ENCODE results near the gene PCNX3.
A peak's percentile ranks its signal among the peaks of the same experiment; 100 is the strongest.
"Not testable (repeated sequence)": the region's sequence is repeated elsewhere in the genome, so short reads cannot be mapped to it uniquely, and the experiment has no call there.

PCNX3 gene

DNA sequence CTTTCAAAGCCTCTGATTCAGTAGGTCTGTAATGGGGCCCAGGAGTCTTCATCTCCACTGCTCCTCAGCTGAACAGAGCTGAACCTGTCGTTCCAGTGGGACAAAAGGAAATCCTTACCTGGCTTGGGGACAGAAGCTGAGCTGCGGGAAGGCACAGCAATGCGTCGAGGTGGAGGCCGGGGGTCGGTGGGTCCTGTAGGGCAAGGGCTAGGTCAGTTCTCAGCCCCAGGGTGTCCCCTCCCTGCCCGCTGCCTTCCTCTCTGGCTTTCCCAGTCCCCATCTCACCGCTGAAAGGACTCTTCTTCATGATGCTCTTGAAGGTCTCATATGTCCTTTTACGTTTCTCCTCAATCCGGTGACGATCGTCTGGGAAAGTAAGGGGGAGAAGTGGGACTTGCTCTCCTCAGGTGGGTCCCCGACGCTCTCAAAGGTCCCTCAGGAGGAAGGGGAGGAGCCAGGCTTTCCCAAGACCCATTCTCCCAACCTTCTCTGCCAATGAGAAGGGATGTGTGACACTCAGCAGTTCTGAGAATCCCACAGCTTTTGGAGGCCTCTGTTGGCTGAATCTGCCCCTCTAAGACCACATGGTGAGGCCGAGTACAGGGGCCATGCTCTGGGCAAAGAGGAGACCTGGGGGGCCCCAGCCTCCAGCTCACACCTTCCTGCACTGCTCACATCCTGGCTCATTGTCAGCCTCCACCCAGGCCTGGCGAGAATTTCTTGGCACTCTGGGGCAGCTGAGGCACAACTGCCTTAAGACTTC, 40.2 kb downstream of the PCNX3 start:
- Histone ChIP-seq H3K27ac (ENCODE audit: insufficient read depth, low read depth, low read length, poor library complexity, severe bottlenecking) (no peak overlapping the region), H3K27me3 (ENCODE audit: control insufficient read depth, insufficient read depth, low read length, poor library complexity, severe bottlenecking) (no peaks in the 10 kb centered on the region), H3K4me1 (ENCODE audit: control insufficient read depth, insufficient read depth, low read length) (peaks cover 15% of the 10 kb centered on the region), H3K4me3 (ENCODE audit: insufficient read depth, low read depth, low read length) (no peak overlapping the region), H3K9me3 (ENCODE audit: control insufficient read depth, low read length) (no peaks in the 10 kb centered on the region), H3K36me3 (ENCODE audit: control insufficient read depth, insufficient read depth, low read length) (peaks cover 40% of the 10 kb centered on the region)
- 94 to 96% methylated on average over 16 of the region's 16 CpGs for WGBS, 2 experiments

DNA sequence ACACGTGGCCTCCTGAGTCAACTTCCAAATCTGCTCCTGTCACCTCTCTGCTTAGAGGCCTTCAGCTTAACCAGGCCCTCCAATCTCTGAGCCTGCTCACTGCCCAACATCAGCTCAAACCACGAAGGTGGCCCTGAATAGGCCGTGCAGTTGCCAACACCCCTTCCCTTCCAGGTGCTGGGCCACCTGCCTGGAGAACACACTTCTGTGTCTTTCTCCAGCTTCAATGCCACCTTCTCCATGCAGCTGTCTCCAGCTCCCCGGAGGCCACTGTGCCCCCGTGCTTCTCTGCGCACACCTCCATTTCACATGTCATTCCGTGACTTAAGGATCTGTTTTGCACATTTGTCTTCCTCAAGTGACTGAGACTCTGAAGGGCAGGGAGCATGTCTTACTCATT, 41.9 kb downstream of the PCNX3 start:
- peaks cover 11% of the 10 kb centered on the region for H3K4me1 ChIP-seq (ENCODE audit: control insufficient read depth, insufficient read depth, low read length)
- WGBS, 2 experiments, result 93 to 95% methylated on average over 7 of the region's 7 CpGs
- H3K36me3 ChIP-seq (ENCODE audit: control insufficient read depth, insufficient read depth, low read length), result peaks cover 40% of the 10 kb centered on the region
- no peak overlapping the region for H3K27ac ChIP-seq (ENCODE audit: insufficient read depth, low read depth, low read length, poor library complexity, severe bottlenecking)
- no peaks in the 10 kb centered on the region for H3K9me3 ChIP-seq (ENCODE audit: control insufficient read depth, low read length)
- no peaks in the 10 kb centered on the region for H3K27me3 ChIP-seq (ENCODE audit: control insufficient read depth, insufficient read depth, low read length, poor library complexity, severe bottlenecking)
- H3K4me3 ChIP-seq (ENCODE audit: insufficient read depth, low read depth, low read length), result no peak overlapping the region

DNA sequence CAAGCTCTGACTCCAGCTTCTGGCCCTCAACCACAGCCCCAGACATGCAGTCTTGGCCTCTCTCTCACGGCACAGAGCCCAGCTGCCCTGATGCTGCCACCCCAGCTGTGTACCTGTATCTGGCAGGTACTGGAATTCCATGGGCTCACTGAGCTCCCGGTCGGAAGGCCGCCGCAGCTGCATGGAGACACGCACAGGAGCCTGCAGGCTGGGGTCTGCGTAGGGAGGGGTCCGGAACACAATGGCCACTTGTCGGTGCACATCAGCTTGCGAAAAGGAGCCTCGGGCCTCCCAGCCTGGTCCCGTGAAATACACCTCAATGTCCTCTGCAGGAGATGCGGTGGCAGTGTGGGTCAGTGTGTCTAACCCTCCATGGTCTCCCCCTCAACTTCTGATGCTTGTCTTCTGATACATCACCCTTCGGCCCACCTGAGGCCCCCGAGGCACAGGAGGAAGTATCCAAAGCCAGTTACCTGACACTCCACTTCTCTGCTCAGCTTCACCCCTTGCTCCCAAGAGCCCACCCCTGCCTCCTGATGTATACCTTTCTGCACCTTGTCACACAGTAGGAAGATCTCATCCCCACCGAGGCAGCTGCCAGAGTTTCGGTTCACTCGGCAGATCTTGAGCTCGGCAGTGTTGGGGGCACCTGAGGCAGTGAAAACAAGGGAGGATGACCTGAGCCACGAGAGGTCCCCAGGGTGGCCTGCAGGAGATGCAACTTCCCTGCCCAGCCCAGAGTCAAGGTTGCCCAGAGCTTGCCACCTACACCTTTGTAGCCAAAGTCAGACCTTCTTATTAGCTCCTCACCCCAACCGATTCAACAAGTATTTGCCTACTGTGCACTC, 42.8 kb downstream of the PCNX3 start:
- Histone ChIP-seq H3K36me3 (ENCODE audit: control insufficient read depth, insufficient read depth, low read length) (peaks cover 40% of the 10 kb centered on the region), H3K27me3 (ENCODE audit: control insufficient read depth, insufficient read depth, low read length, poor library complexity, severe bottlenecking) (no peaks in the 10 kb centered on the region), H3K9me3 (ENCODE audit: control insufficient read depth, low read length) (no peaks in the 10 kb centered on the region), H3K4me1 (ENCODE audit: control insufficient read depth, insufficient read depth, low read length) (peaks cover 5% of the 10 kb centered on the region), H3K27ac (ENCODE audit: insufficient read depth, low read depth, low read length, poor library complexity, severe bottlenecking) (no peak overlapping the region), H3K4me3 (ENCODE audit: insufficient read depth, low read depth, low read length) (no peak overlapping the region)
- 95 to 96% methylated on average over 21 of the region's 21 CpGs for WGBS, 2 experiments

DNA sequence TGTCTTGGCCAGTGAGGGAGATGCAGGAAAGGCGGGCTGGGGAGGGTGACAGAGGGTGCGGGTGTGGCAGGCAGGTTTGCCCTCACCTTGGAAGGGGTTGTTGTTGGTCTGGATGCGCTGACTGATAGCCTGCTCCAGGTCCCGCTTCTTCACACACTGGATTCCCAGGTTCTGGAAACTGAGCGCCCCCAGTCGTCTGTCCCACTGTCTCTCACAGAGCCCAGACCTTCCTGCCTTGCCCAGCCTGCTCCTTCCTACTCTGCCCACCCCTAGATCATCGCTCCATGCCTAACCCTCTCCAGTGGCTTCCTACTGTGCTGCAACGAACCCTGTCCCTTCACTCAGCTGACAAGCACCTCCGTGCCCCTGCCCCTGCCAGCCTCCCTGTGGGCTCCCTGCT, 44.5 kb downstream of the PCNX3 start:
- no peaks in the 10 kb centered on the region for H3K9me3 ChIP-seq (ENCODE audit: control insufficient read depth, low read length)
- H3K27ac ChIP-seq (ENCODE audit: insufficient read depth, low read depth, low read length, poor library complexity, severe bottlenecking), result no peak overlapping the region
- H3K4me1 ChIP-seq (ENCODE audit: control insufficient read depth, insufficient read depth, low read length), result peaks cover 4% of the 10 kb centered on the region
- H3K36me3 ChIP-seq (ENCODE audit: control insufficient read depth, insufficient read depth, low read length), result peaks cover 36% of the 10 kb centered on the region
- 93 to 96% methylated on average over 9 of the region's 9 CpGs for WGBS, 2 experiments
- H3K27me3 ChIP-seq (ENCODE audit: control insufficient read depth, insufficient read depth, low read length, poor library complexity, severe bottlenecking), result no peaks in the 10 kb centered on the region
- no peak overlapping the region for H3K4me3 ChIP-seq (ENCODE audit: insufficient read depth, low read depth, low read length)

DNA sequence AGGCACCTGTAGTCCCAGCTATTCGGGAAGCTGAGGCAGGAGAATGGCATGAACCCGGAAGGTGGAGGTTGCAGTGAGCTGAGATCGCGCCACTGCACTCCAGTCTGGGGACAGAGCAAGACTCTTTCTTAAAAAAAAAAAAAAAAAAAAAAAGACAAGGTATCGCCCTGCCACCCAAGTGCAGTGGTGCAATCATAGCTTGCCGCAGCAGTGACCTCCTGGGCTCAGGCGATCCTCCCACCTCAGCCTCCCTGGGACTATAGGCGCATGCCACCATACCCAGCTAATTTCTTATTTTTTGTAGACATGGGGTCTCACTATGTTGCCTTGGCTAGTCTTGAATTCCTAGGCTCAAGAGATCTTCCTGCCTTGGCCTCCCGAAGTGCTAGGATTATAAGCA, 45.3 kb downstream of the PCNX3 start:
- peaks cover 29% of the 10 kb centered on the region for H3K36me3 ChIP-seq (ENCODE audit: control insufficient read depth, insufficient read depth, low read length)
- H3K27ac ChIP-seq (ENCODE audit: insufficient read depth, low read depth, low read length, poor library complexity, severe bottlenecking); H3K4me3 ChIP-seq (ENCODE audit: insufficient read depth, low read depth, low read length); H3K27me3 ChIP-seq (ENCODE audit: control insufficient read depth, insufficient read depth, low read length, poor library complexity, severe bottlenecking); H3K9me3 ChIP-seq (ENCODE audit: control insufficient read depth, low read length); H3K4me1 ChIP-seq (ENCODE audit: control insufficient read depth, insufficient read depth, low read length): not testable (repeated sequence)
- 91 to 95% methylated on average over 9 of the region's 9 CpGs for WGBS, 2 experiments

DNA sequence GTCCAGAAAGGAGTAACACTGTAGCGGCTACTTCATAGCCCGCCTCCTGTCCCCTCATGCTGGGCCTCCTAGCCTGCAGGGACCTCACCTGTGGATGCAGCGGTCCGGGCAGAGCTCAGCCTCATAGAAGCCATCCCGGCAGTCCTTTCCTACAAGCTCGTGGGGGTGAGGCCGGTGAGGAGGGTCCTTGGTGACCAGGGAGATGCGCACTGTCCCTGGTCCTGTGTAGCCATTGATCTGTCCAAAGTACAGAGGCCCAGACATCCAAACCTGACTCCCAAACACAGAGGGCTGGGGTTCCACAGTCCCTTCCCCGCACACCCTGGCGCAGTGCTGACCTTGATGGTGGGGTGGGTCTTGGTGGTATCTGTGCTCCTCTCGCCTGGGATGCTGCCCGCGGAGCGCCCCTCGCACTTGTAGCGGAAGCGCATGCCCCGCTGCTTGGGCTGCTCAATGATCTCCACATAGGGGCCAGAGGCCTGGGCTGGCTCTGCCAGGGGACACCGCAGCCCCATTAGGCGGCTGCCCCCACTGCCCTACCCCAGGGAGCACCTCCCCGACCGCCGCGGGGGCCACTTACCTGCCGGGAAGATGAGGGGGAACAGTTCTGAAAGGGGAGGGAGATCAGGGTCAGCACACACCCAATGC, 46.1 kb downstream of the PCNX3 start:
- peaks cover 26% of the 10 kb centered on the region for H3K36me3 ChIP-seq (ENCODE audit: control insufficient read depth, insufficient read depth, low read length)
- H3K27me3 ChIP-seq (ENCODE audit: control insufficient read depth, insufficient read depth, low read length, poor library complexity, severe bottlenecking), result no peaks in the 10 kb centered on the region
- H3K4me1 ChIP-seq (ENCODE audit: control insufficient read depth, insufficient read depth, low read length), result peaks cover 4% of the 10 kb centered on the region
- 78 to 79% methylated on average over 25 of the region's 25 CpGs for WGBS, 2 experiments
- H3K27ac ChIP-seq (ENCODE audit: insufficient read depth, low read depth, low read length, poor library complexity, severe bottlenecking), result no peak overlapping the region
- H3K9me3 ChIP-seq (ENCODE audit: control insufficient read depth, low read length), result no peaks in the 10 kb centered on the region
- H3K4me3 ChIP-seq (ENCODE audit: insufficient read depth, low read depth, low read length), result peak overlapping the region; percentile 93

DNA sequence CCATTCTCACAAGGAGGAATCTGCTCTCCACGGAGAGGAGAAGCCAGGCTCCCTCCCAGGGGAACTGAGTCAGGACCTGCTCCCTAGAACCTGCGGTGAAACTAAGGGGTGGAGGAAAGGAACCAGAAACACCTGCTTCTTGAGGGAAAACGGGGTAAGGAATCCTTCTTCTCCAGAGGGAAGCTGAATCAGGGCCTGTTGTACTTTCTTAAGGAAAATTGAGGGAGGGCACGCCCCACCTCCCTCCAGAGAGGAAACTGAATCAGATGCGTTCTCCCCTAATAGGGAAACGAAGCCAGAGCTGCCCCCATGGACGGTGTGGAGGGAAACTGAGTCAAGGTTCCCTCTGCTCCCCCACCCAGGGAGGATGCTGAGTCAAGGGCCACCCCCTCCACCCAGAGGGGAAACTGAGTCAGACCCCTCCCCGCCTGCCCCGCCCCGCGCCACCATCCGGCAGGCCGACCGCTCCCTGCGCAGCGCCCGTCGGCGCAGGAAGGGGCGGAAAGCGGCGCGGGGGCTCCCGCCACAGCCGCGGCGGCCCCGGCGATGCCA, 46.7 kb downstream of the PCNX3 start:
- 1% methylated on average over 29 of the region's 29 CpGs for WGBS, 2 experiments
- Histone ChIP-seq H3K4me1 (ENCODE audit: control insufficient read depth, insufficient read depth, low read length) (peaks cover 4% of the 10 kb centered on the region), H3K9me3 (ENCODE audit: control insufficient read depth, low read length) (no peaks in the 10 kb centered on the region), H3K27ac (ENCODE audit: insufficient read depth, low read depth, low read length, poor library complexity, severe bottlenecking) (peak overlapping the region; percentile 6), H3K36me3 (ENCODE audit: control insufficient read depth, insufficient read depth, low read length) (peaks cover 21% of the 10 kb centered on the region), H3K4me3 (ENCODE audit: insufficient read depth, low read depth, low read length) (peak overlapping the region; percentile 93), H3K27me3 (ENCODE audit: control insufficient read depth, insufficient read depth, low read length, poor library complexity, severe bottlenecking) (no peaks in the 10 kb centered on the region)

DNA sequence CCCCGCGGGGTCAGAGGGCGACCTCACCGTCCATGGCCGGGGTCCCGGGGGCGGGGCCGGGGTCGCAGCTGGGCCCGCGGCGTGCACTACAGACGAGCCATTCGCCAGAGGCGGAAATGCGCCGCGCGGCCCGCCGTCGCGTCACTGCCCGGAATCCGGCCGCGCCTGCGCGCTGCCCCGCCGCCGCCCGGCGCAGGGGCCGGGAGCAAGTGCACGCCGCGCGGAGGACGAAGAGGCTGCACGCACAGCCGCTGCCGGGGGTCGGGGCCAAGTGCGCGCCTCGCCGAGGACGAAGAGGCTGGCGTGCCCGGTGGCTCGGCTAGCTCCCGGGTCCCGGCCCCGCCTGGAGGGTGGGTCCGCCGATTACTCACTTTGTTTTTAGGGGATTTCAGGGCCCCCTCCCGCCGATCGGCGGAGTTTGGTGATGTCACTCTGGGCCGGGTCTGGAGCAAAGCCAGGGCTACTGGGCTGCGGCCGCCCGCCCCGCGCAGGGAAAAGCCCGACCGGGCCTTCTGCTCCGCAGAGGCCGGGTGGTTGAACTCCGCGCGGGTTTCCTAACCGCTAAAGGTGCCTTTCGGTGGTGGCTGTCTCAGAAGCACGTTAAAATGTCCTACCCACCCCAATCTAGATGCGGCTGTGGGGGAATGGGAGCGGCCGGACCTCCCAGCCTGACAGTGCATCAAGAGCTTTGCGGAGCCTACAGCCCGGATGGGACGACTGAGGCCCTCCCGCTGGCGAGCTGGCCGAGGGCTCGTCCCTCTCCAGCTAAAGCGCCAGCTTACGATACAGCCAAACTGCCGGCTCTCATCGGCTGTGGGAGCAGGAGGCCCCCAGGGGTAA, 47.4 kb downstream of the PCNX3 start, which contains the start of gene RELA:
TSS of gene RELA (minus strand) at position 118 of the 840 bp plus-strand sequence. CDS start at position 34, 84 bp downstream.
- Histone ChIP-seq H3K9me3 (ENCODE audit: control insufficient read depth, low read length) (no peaks in the 10 kb centered on the region), H3K4me1 (ENCODE audit: control insufficient read depth, insufficient read depth, low read length) (peaks cover 4% of the 10 kb centered on the region), H3K36me3 (ENCODE audit: control insufficient read depth, insufficient read depth, low read length) (peaks cover 16% of the 10 kb centered on the region), H3K4me3 (ENCODE audit: insufficient read depth, low read depth, low read length) (peak within 1 kb of the TSS; percentile 93), H3K27me3 (ENCODE audit: control insufficient read depth, insufficient read depth, low read length, poor library complexity, severe bottlenecking) (no peaks in the 10 kb centered on the region), H3K27ac (ENCODE audit: insufficient read depth, low read depth, low read length, poor library complexity, severe bottlenecking) (peak within 1 kb of the TSS; percentile 89)
- 0% methylated on average over 91 of the region's 91 CpGs for WGBS, 2 experiments

DNA sequence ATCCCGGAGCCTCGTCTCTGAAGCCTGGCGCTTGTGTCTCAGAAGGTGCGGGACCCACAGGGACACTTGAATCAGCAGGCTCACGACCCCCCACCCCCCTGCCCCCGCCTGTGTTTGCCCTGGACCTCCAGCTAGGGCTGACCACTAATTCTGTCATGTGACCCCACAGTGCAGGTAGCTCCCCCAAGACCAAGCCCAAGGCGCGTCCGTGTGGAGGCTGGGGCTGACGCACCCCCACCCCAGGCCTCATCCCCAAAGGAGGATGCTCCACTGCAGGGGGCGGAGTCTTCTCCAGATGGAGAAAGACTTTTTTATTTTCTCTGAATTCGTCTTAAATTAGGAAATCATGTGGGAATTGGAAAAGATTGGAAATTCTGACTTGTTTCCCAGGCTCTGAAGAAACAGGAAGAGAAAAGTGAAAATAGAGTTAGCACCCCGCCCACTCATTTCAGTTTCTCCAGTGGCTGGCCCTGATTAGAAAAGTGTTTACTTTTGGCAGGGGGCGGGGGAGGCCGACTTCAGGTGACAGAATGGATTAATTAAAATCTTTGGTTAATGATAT, 48.1 kb downstream of the PCNX3 start:
- peaks cover 4% of the 10 kb centered on the region for H3K4me1 ChIP-seq (ENCODE audit: control insufficient read depth, insufficient read depth, low read length)
- 15 to 22% methylated on average over 14 to 15 of the region's 15 CpGs for WGBS, 2 experiments

More for the DNA sequence above, 48.1 kb downstream of the PCNX3 start:
- no peaks in the 10 kb centered on the region for H3K27me3 ChIP-seq (ENCODE audit: control insufficient read depth, insufficient read depth, low read length, poor library complexity, severe bottlenecking)
- H3K36me3 ChIP-seq (ENCODE audit: control insufficient read depth, insufficient read depth, low read length), result peaks cover 9% of the 10 kb centered on the region
- peak overlapping the region; percentile 93 for H3K4me3 ChIP-seq (ENCODE audit: insufficient read depth, low read depth, low read length)
- H3K27ac ChIP-seq (ENCODE audit: insufficient read depth, low read depth, low read length, poor library complexity, severe bottlenecking), result peak overlapping the region; percentile 89
- H3K9me3 ChIP-seq (ENCODE audit: control insufficient read depth, low read length), result no peaks in the 10 kb centered on the region

All from ectodermal cell (in vitro differentiated cells).